Endothelial cell of umbilical vein (primary cell): ENCODE measurements around the gene ATP2C2. TPM values are rescaled to one million over a fixed set of nuclear protein-coding genes. Genes with fewer than 3 reads are reported as not detected.

ENCODE experiments used
- BruUV-seq: library from RNA; stranded (reverse); fragments of 400-500 nt; replicated peaks from 2 replicates; lab custom pipeline; 2021; lab: Mats Ljungman, UMichigan
- CTCF ChIA-PET: fragments of 300-600, 350-600 bp; sonication (Branson Sonifier 250); formaldehyde crosslinking; loops from one replicate; lab custom pipeline; 2021; ENCODE audit warnings: antibody characterized with exemption, inconsistent platforms; lab: Charles Lee
- POLR2A ChIA-PET: fragments of 300-600, 350-600 bp; sonication (Branson Sonifier 250); formaldehyde crosslinking; loops from one replicate; lab custom pipeline; 2021; ENCODE audit warnings: antibody characterized with exemption, inconsistent platforms; lab: Charles Lee
- DNase-seq: peaks from one replicate; pipeline ENCODE4 v3.0.0-alpha.2; 2011; ENCODE audit warnings: low read depth, low spot score
- FAIRE-seq: peaks from 2 replicates; lab custom pipeline; 2011; peaks lifted over from hg19 to GRCh38; lab: Jason Lieb, UNC
- H2AFZ ChIP-seq: 2 replicates; pipeline ENCODE4 v1.6.0; 2012; ENCODE audit warnings: low read depth, low read length, control low read depth, inconsistent platforms
- H3K27ac ChIP-seq: 2 replicates; pipeline ENCODE4 v1.5.1; 2011; ENCODE audit warnings: low read depth, mild to moderate bottlenecking, control low read depth, low read length, moderate library complexity; ENCODE audit not compliant: insufficient read depth
- H3K27me3 ChIP-seq, 2 experiments: 2 replicates each; pipeline versions ENCODE4 v1.6.0 to v1.6.1; 2011; ENCODE audit warnings: low read length in 2 of 2, mixed read lengths in 1 of 2; ENCODE audit not compliant: control insufficient read depth in 2 of 2, insufficient read depth in 2 of 2
- H3K36me3 ChIP-seq, 2 experiments: 2 replicates in 1 of 2; 3 replicates in 1 of 2; pipeline ENCODE4 v1.5.1; 2011; ENCODE audit warnings: low read length in 2 of 2, mild to moderate bottlenecking in 1 of 2, moderate library complexity in 1 of 2; ENCODE audit not compliant: control insufficient read depth in 2 of 2, insufficient read depth in 2 of 2; ENCODE audit errors: extremely low read depth in 1 of 2
- H3K4me1 ChIP-seq: 3 replicates; pipeline ENCODE4 v1.5.1; 2011; ENCODE audit warnings: mild to moderate bottlenecking, low read length; ENCODE audit not compliant: control insufficient read depth, insufficient read depth; ENCODE audit errors: extremely low read depth
- H3K4me2 ChIP-seq: 2 replicates; pipeline ENCODE4 v1.6.1; 2011; ENCODE audit warnings: low read length, control low read depth, mixed read lengths; ENCODE audit not compliant: insufficient read depth
- H3K4me3 ChIP-seq, 3 experiments: fragments of 200-600 bp in 1 of 3; sonication (generic), shearing (Covaris generic) in 1 of 3; replicated peaks in 1 of 3; 2 replicates each; pipeline ENCODE4 v1.5.1; 2011 to 2016; ENCODE audit warnings: control low read depth in 3 of 3, low read length in 3 of 3, mild to moderate bottlenecking in 2 of 3, inconsistent platforms in 1 of 3, low read depth in 1 of 3, moderate library complexity in 1 of 3; ENCODE audit not compliant: insufficient read depth in 1 of 3
- H3K79me2 ChIP-seq: 2 replicates; pipeline ENCODE4 v1.6.0; 2012; ENCODE audit warnings: low read length, inconsistent platforms; ENCODE audit not compliant: control insufficient read depth, insufficient read depth
- H3K9ac ChIP-seq: replicated peaks from 2 replicates; pipeline ENCODE3; 2011; ENCODE audit warnings: low read length, control low read depth; ENCODE audit not compliant: insufficient read depth; ENCODE audit errors: extremely low read depth
- H3K9me1 ChIP-seq: replicated peaks from 3 replicates; pipeline ENCODE4 v1.6.0; 2011; ENCODE audit warnings: mild to moderate bottlenecking, low read length; ENCODE audit not compliant: control insufficient read depth, insufficient read depth; ENCODE audit errors: extremely low read depth
- H3K9me3 ChIP-seq: replicated peaks from 2 replicates; pipeline ENCODE4 v1.5.1; 2012; ENCODE audit warnings: low read length, inconsistent platforms; ENCODE audit not compliant: control insufficient read depth, insufficient read depth
- H4K20me1 ChIP-seq: replicated peaks from 2 replicates; pipeline ENCODE3; 2011; ENCODE audit warnings: mild to moderate bottlenecking, low read length; ENCODE audit not compliant: control insufficient read depth, insufficient read depth; ENCODE audit errors: extremely low read depth
- EZH2 ChIP-seq: IDR thresholded peaks from 2 replicates; pipeline ENCODE4 v1.6.1; 2012; ENCODE audit warnings: borderline replicate concordance, low read depth, mild to moderate bottlenecking, moderate library complexity, low read length, inconsistent platforms; ENCODE audit not compliant: severe bottlenecking
- FOS ChIP-seq: IDR thresholded peaks from 2 replicates; pipeline ENCODE4 v1.6.1; 2011; ENCODE audit warnings: mild to moderate bottlenecking, low read length, moderate library complexity, borderline replicate concordance; ENCODE audit not compliant: insufficient read depth
- GATA2 ChIP-seq: IDR thresholded peaks from 2 replicates; pipeline ENCODE4 v1.7.0; 2011; ENCODE audit warnings: low read depth, mild to moderate bottlenecking, moderate library complexity, mixed read lengths, low read length; ENCODE audit not compliant: insufficient read length, insufficient read depth
- JUN ChIP-seq: IDR thresholded peaks from 2 replicates; pipeline ENCODE4 v1.6.1; 2011; ENCODE audit warnings: borderline replicate concordance, low read depth; ENCODE audit not compliant: insufficient read length, insufficient read depth
- MYC ChIP-seq: IDR thresholded peaks from one replicate; pipeline ENCODE4 v1.6.1; 2011; ENCODE audit warnings: mild to moderate bottlenecking, low read depth, low read length
- dilution Hi-C: fragments of 300-500 bp; cut with MboI; formaldehyde crosslinking; loops from one replicate; pipeline ENCODE4 v1.15.0; 2019; ENCODE audit warnings: low sequenced_read_pairs; ENCODE audit not compliant: extremely low pct_ligation_motif_present
- intact Hi-C: fragments of 100-400 bp; cut with micrococcal nuclease; formaldehyde crosslinking; loops from one replicate; pipeline ENCODE4 v1.10.0; 2022
- polyA plus RNA-seq, 4 experiments: library from polyadenylated mRNA; depleted of rRNA in 3 of 4; stranded (reverse) in 3 of 4; unstranded in 1 of 4; fragments of >200 nt; gene quantifications; 2 replicates each; pipeline versions ENCODE4 v1.2.1 to v1.2.3, GENCODE V29; 2011 to 2012; ENCODE audit warnings: missing spikeins in 1 of 4
- total RNA-seq: library from RNA; stranded (reverse); gene quantifications from 2 replicates; pipeline ENCODE4 v1.2.3, GENCODE V29; 2021
- TF ChIP-seq, protein P1 (sequence below), 2 donors: IDR thresholded peaks; 1 replicate in 1 of 2; 2 replicates in 1 of 2; pipeline ENCODE4 v1.5.1; 2011; ENCODE audit warnings: low read length in 2 of 2, mild to moderate bottlenecking in 2 of 2, moderate library complexity in 2 of 2, control low read depth in 1 of 2, inconsistent platforms in 1 of 2, low read depth in 1 of 2; ENCODE audit not compliant: insufficient read depth in 1 of 2; ENCODE audit errors: extremely low read depth in 1 of 2
- TF ChIP-seq, protein P2 (sequence below): IDR thresholded peaks from 2 replicates; pipeline ENCODE4 v1.6.1; 2011; ENCODE audit not compliant: insufficient read depth, insufficient read length

Gene ATP2C2
- total and polyA plus RNA-seq, 2 donors (not counting 3 experiments of a cell fraction or from before 2014, with no cell fraction given), result not detected

DNA sequence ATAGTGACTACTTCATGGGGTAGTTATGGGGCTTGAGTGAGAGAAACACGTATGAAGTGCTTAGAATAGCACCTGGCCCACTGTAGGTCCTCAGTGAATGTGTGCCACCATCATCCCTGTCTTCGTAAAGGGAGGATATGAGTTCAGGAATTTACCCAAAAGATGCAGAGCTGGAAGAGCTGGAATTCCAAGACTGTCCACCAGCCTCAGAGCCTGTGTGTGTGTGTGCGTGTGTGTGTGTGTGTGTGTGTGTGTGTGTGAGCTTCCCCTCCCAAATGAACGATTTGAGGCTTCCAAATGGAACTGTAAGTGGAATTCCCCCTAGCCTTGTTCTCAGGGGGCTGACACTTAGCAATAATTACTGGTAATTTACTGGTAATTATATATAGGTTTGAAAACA is 46.4 kb upstream of the ATP2C2 start:
- dilution Hi-C loops (no loop called here), intact Hi-C loops (no loop called here)
- no peaks in the 10 kb centered on the region for H3K79me2 ChIP-seq
- ChIA-PET POLR2A (interaction anchor here (0.6 kb wide), 1 partner anchor 21 kb away, joined by 3 read pairs; no protein-coding TSS in a partner anchor), CTCF (no interaction called here)
- FAIRE-seq (no peak), DNase-seq (no peak)
- no peak overlapping the region for H3K27ac ChIP-seq
- no peaks in the 10 kb centered on the region for H3K9me3 ChIP-seq
- BruUV-seq, result no TSS peak
- no peaks in the 10 kb centered on the region for H3K4me1 ChIP-seq
- H4K20me1 ChIP-seq, result no peaks in the 10 kb centered on the region
- no peak overlapping the region for H3K4me3 ChIP-seq
- no peak overlapping the region for H2AFZ ChIP-seq
- H3K36me3 ChIP-seq, result no peaks in the 10 kb centered on the region
- H3K27me3 ChIP-seq, result no peaks in the 10 kb centered on the region
- no peak for TF ChIP-seq EZH2
- TF ChIP-seq, protein P1, sequence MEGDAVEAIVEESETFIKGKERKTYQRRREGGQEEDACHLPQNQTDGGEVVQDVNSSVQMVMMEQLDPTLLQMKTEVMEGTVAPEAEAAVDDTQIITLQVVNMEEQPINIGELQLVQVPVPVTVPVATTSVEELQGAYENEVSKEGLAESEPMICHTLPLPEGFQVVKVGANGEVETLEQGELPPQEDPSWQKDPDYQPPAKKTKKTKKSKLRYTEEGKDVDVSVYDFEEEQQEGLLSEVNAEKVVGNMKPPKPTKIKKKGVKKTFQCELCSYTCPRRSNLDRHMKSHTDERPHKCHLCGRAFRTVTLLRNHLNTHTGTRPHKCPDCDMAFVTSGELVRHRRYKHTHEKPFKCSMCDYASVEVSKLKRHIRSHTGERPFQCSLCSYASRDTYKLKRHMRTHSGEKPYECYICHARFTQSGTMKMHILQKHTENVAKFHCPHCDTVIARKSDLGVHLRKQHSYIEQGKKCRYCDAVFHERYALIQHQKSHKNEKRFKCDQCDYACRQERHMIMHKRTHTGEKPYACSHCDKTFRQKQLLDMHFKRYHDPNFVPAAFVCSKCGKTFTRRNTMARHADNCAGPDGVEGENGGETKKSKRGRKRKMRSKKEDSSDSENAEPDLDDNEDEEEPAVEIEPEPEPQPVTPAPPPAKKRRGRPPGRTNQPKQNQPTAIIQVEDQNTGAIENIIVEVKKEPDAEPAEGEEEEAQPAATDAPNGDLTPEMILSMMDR (IDR thresholded peaks at IDR 0.05; ENCODE audit: extremely low read depth in 1 of 2, insufficient read depth in 1 of 2, low read depth in 1 of 2, low read length in 2 of 2), result no peak
- no peak overlapping the region for H3K4me2 ChIP-seq
- H3K9ac ChIP-seq, result no peak overlapping the region
- H3K9me1 ChIP-seq, result no peaks in the 10 kb centered on the region

DNA sequence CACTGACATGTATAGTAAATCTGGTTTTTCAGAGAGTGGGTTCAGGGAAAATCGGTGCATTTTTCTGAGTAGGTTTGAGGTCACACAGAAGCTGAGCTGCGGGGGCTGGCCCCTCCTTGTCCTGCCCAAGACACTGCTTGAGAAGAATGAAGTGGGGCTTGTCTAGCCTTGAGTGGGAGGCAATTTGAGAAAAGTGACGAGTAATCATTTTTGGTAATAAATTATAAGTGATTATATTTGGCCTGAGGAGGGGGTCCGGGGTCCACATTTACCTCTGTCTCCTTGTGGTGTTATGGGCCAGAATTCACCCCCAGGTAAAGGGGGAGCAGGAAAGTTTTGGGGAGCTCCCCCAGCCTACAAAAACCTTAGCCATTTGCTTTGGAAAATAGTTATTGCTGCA is 45.6 kb upstream of the ATP2C2 start:
- Histone ChIP-seq H3K4me2 (no peak overlapping the region), H3K4me3 (no peak overlapping the region), H3K27ac (no peak overlapping the region), H3K27me3 (no peaks in the 10 kb centered on the region), H3K9ac (no peak overlapping the region), H3K9me1 (no peaks in the 10 kb centered on the region), H2AFZ (no peak overlapping the region), H3K9me3 (no peaks in the 10 kb centered on the region), H3K36me3 (no peaks in the 10 kb centered on the region), H3K79me2 (no peaks in the 10 kb centered on the region), H4K20me1 (no peaks in the 10 kb centered on the region), H3K4me1 (no peaks in the 10 kb centered on the region)
- FAIRE-seq, result no peak
- BruUV-seq, result no TSS peak
- intact Hi-C loops (no loop called here), dilution Hi-C loops (no loop called here)
- DNase-seq, result no peak
- TF ChIP-seq EZH2 (no peak), MYC (no peak), JUN (no peak), FOS (no peak), GATA2 (no peak)
- TF ChIP-seq, protein P1 (IDR thresholded peaks at IDR 0.05; ENCODE audit: extremely low read depth in 1 of 2, insufficient read depth in 1 of 2, low read depth in 1 of 2, low read length in 2 of 2), result no peak
- TF ChIP-seq, protein P2, sequence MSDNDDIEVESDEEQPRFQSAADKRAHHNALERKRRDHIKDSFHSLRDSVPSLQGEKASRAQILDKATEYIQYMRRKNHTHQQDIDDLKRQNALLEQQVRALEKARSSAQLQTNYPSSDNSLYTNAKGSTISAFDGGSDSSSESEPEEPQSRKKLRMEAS, result no peak
- ChIA-PET CTCF (no interaction called here), POLR2A (no interaction called here)
